Embryonic facial prominence (tissue), 1 donor: ENCODE results near the gene IGHMBP2.

ENCODE experiments used
- DNase-seq: peaks from one replicate; pipeline ENCODE4 v3.0.0-alpha.2; 2016; ENCODE audit errors: extremely low spot score

The IGHMBP2 gene

GRCh38 chr11:68890490-68891231 is 13.0 kb upstream of the IGHMBP2 start:
- DNase-seq, result peak; percentile 71

- no peak for DNase-seq
Observed at GRCh38 chr11:68891351-68891948, 12.2 kb upstream of the IGHMBP2 start.

- no peak for DNase-seq
Observed at GRCh38 chr11:68892576-68892975, 11.1 kb upstream of the IGHMBP2 start.

GRCh38 chr11:68893282-68893681 is 10.4 kb upstream of the IGHMBP2 start:
- no peak for DNase-seq

GRCh38 chr11:68896171-68896959 is 7.3 kb upstream of the IGHMBP2 start:
- DNase-seq, result no peak

GRCh38 chr11:68897441-68897840 is 6.2 kb upstream of the IGHMBP2 start:
- DNase-seq, result no peak

GRCh38 chr11:68900835-68901381 is 2.8 kb upstream of the IGHMBP2 start:
- no peak for DNase-seq

GRCh38 chr11:68904248-68904847 is 657 bp downstream of the IGHMBP2 start:
- no peak for DNase-seq

GRCh38 chr11:68905421-68906360 is 2.0 kb downstream of the IGHMBP2 start:
- no peak for DNase-seq

- DNase-seq, result no peak
Observed at GRCh38 chr11:68908273-68908672, 4.6 kb downstream of the IGHMBP2 start.

- no peak for DNase-seq
Observed at GRCh38 chr11:68910965-68911364, 7.3 kb downstream of the IGHMBP2 start.

- DNase-seq, result no peak
Observed at GRCh38 chr11:68911731-68912130, 8.0 kb downstream of the IGHMBP2 start.

- no peak for DNase-seq
Observed at GRCh38 chr11:68912254-68912653, 8.6 kb downstream of the IGHMBP2 start.

GRCh38 chr11:68913188-68913587 is 9.5 kb downstream of the IGHMBP2 start:
- no peak for DNase-seq

- no peak for DNase-seq
Observed at GRCh38 chr11:68914761-68915160, 11.1 kb downstream of the IGHMBP2 start.

- no peak for DNase-seq
Observed at GRCh38 chr11:68916439-68916838, 12.7 kb downstream of the IGHMBP2 start.

GRCh38 chr11:68923614-68924013 is 19.9 kb downstream of the IGHMBP2 start:
- no peak for DNase-seq

GRCh38 chr11:68924073-68924925 is 20.6 kb downstream of the IGHMBP2 start:
- no peak for DNase-seq

- DNase-seq, result no peak
Observed at GRCh38 chr11:68925611-68926010, 21.9 kb downstream of the IGHMBP2 start.
